ENCODE results near the gene DHRS11. TPM values are rescaled to one million over a fixed set of nuclear protein-coding genes. Genes with fewer than 3 reads are reported as not detected.

Gene DHRS11
- total and polyA plus RNA-seq, 2 of the 8 experiments (the other 6 are each of a cell fraction or from before 2014, with no cell fraction given): 29.5 to 63.3 TPM

DNA sequence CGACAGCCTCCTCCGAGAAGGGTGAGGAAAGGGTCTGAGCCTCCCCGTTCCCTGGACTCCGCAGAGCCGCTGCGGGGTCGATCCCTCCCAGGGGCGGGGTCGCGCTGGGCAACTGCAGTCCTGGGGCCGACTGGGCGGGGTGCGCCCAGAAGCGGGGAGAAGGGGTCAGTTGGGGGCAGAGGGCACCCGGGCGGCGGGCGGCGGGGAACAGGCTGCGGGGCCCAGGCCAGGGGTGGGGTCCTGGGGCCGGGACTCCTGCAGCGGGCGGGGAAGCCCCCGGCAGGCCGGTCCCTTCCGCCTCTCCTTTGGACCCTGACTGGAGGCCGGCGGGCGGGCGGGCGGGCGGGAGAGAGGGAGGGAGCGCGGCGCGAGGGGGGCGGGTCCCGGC, 46.6 kb upstream of the DHRS11 start:
- Histone ChIP-seq H3K4me1 (replicated peaks in 1 of 4; ENCODE audit: control insufficient read depth in 3 of 4, insufficient read depth in 4 of 4, low read length in 3 of 4) (peaks cover 0 to 5% (median 1%) of the 10 kb centered on the region in 4 experiments; a peak in 2 of 7 replicates), H3K4me2 (ENCODE audit: insufficient read depth in 1 of 2, low read depth in 2 of 2, low read length in 2 of 2) (peak overlapping the region; percentile 68 to 93), H3K27me3 (replicated peaks in 1 of 4; ENCODE audit: control insufficient read depth in 3 of 4, extremely low read depth in 1 of 4, insufficient read depth in 3 of 4, low read length in 3 of 4) (no peaks in the 10 kb centered on the region), H2BK20ac (ENCODE audit: low read length) (no peak overlapping the region), H3K4me3 (ENCODE audit: extremely low read depth in 1 of 4, insufficient read depth in 2 of 4, low read depth in 3 of 4, low read length in 4 of 4) (peak overlapping the region; percentile 73 to 99 (median 93)), H3K23ac (ENCODE audit: insufficient read length) (no peak overlapping the region), H2BK15ac (ENCODE audit: low read length) (no peak overlapping the region), H4K8ac (ENCODE audit: extremely low read depth, insufficient read depth, low read length) (peak overlapping the region; percentile 92), H2AFZ (ENCODE audit: low read length) (peak overlapping the region; percentile 92; the same call in 1 of the 2 replicates), H3K9me3 (ENCODE audit: insufficient read depth in 2 of 2, low read depth in 1 of 2, low read length in 1 of 2) (no peaks in the 10 kb centered on the region), H3K9ac (replicated peaks in 1 of 4; ENCODE audit: extremely low read depth in 1 of 4, low read depth in 3 of 4, low read length in 3 of 4) (peak overlapping the region; percentile 72 to 87 (median 85); a peak in 6 of 7 replicates), H2BK12ac (ENCODE audit: low read depth, low read length) (0 out of 2 replicates have a peak overlapping the region, but pooled peaks have one; percentile 75), H3K23me2 (ENCODE audit: low read depth, low read length) (peaks cover 12% of the 10 kb centered on the region), H3K27ac (ENCODE audit: low read depth, low read length) (peak overlapping the region; percentile 94), H4K91ac (replicated peaks; ENCODE audit: insufficient read length, low read length) (peak overlapping the region; percentile 95), H4K20me1 (replicated peaks in 1 of 2; ENCODE audit: control insufficient read depth in 1 of 2, insufficient read depth in 2 of 2, low read length in 2 of 2) (peaks cover 0 to 3% of the 10 kb centered on the region in 2 experiments), H3K4ac (replicated peaks; ENCODE audit: insufficient read length, low read depth, low read length) (no peak overlapping the region), H2AK5ac (ENCODE audit: low read depth, low read length) (no peak overlapping the region), H3K18ac (ENCODE audit: extremely low read depth, low read length) (peak overlapping the region; percentile 78; the same call in 1 of the 2 replicates), H2BK120ac (replicated peaks; ENCODE audit: low read depth, low read length) (no peak overlapping the region), H3K79me2 (ENCODE audit: control insufficient read depth in 1 of 2, insufficient read depth in 2 of 2, low read length in 2 of 2) (peaks cover 6 to 48% of the 10 kb centered on the region in 2 experiments; a peak in 3 of 4 replicates), H3K56ac (replicated peaks; ENCODE audit: insufficient read length, low read depth, low read length) (peak overlapping the region; percentile 51), H3K79me1 (ENCODE audit: low read depth, low read length) (peaks cover 6% of the 10 kb centered on the region), H3K36me3 (ENCODE audit: control insufficient read depth in 2 of 4, insufficient read depth in 4 of 4, low read length in 3 of 4) (no peaks in the 10 kb centered on the region), H3K14ac (ENCODE audit: insufficient read length) (no peak overlapping the region), H4K5ac (ENCODE audit: insufficient read length, low read depth, low read length) (peak overlapping the region; percentile 96), H2BK5ac (ENCODE audit: low read depth, low read length) (peak overlapping the region; percentile 92)
- TF ChIP-seq PHF8 (conservative IDR thresholded peaks at IDR 0.05; ENCODE audit: low read depth, low read length) (no peak; the same call in 1 of the 2 replicates), TEAD4 (IDR thresholded peaks at IDR 0.05; ENCODE audit: low read depth, low read length) (no peak), SIN3A (conservative IDR thresholded peaks at IDR 0.05 in 1 of 2, IDR thresholded peaks at IDR 0.05 in 1 of 2; ENCODE audit: low read depth in 1 of 2, low read length in 2 of 2) (peak in 1 of 2 experiments; percentile 70; a peak in 1 of 4 replicates), TAF1 (IDR thresholded peaks at IDR 0.05; ENCODE audit: low read depth, low read length) (peak; percentile 49; the same call in 1 of the 2 replicates), POLR2A (IDR thresholded peaks at IDR 0.05; ENCODE audit: control extremely low read depth in 1 of 2, low read depth in 2 of 2, low read length in 2 of 2) (peak in 1 of 2 experiments; percentile 56; a peak in 1 of 3 replicates), RXRA (IDR thresholded peaks at IDR 0.05; ENCODE audit: insufficient read depth, low read depth, low read length) (no peak), ASH2L (IDR thresholded peaks at IDR 0.05; ENCODE audit: low read length) (peak; percentile 7)
- DNase-seq (ENCODE audit: low read depth in 1 of 2, low spot score in 2 of 2) (peak in 1 of 2 experiments; percentile 23), FAIRE-seq (no peak)
- 2% methylated on average over 10 of the region's 38 CpGs; no CpG with 5 or more reads in 1 of the 2 experiments for WGBS, 2 experiments (ENCODE audit: extremely low coverage in 1 of 2, insufficient coverage in 1 of 2, insufficient read length in 1 of 2, insufficient replicate concordance in 2 of 2, low coverage in 1 of 2, low lambda C conversion rate in 2 of 2, missing lambda C conversion rate in 1 of 2)
- CTCF ChIA-PET (ENCODE audit: partially characterized antibody): interaction anchor here (0.9 kb wide), 1 partner anchor 11 kb away, joined by 3 read pairs; no protein-coding TSS in a partner anchor
- POLR2A ChIA-PET (ENCODE audit: partially characterized antibody): interaction anchor here (0.9 to 4.1 kb wide), 6 partner anchors 10 to 46 kb away, joined by 3 to 101 read pairs (median 5); partner anchors contain the start of genes DHRS11, MYO19 and PIGW
